Cardiac septum (tissue), 1 donor: Measurements from ENCODE around the gene BBS2. TPM values are rescaled to one million over a fixed set of nuclear protein-coding genes. Genes with fewer than 3 reads are reported as not detected.

ENCODE experiments used
- DNase-seq: peaks from one replicate; pipeline ENCODE4 v3.0.0-alpha.2; 2020; ENCODE audit warnings: low spot score
- intact Hi-C: fragments of 100-400 bp; cut with DNase I; formaldehyde crosslinking; loops from one replicate; pipeline ENCODE4 v1.14.0; 2022
- total RNA-seq: library from RNA; stranded (reverse); fragmentation: NEBNext Ultra II Directional; extraction: Animal tissue kit (Norgen Biotek cat#: 25700); gene quantifications from one replicate; pipeline ENCODE4 v1.2.1, GENCODE V29; 2021
- donor health status: DM: no; HTN: no; CAD: no.

BBS2 gene
- total RNA-seq, 1 donor from 2014 or later: 43.7 TPM

- DNase-seq: no peak
These were observed 71.8 kb downstream of the BBS2 start for GRCh38 chr16:56448005-56448404.

DNA sequence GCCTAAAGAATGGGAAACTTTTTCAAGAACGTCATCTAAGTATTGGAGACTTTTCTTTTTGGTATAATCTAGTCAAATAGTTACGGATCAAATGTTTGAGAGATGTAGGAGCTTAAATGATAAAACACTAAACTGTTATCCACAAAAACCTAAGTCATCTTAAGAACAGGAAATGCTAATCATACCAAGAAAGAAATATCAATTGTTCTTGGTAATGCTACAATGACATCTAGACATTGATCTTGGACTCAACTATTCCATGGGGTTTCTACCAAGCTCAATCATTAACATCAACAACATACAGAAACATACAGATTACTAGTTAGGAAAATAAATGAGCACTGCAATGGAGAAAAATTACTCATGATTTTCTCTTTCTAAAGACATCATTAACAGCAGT, 72.5 kb downstream of the BBS2 start:
- no peak for DNase-seq
- intact Hi-C loops: no loop called here

More at GRCh38 chr16:56448005-56448404, 71.8 kb downstream of the BBS2 start:
- intact Hi-C loops: no loop called here

DNA sequence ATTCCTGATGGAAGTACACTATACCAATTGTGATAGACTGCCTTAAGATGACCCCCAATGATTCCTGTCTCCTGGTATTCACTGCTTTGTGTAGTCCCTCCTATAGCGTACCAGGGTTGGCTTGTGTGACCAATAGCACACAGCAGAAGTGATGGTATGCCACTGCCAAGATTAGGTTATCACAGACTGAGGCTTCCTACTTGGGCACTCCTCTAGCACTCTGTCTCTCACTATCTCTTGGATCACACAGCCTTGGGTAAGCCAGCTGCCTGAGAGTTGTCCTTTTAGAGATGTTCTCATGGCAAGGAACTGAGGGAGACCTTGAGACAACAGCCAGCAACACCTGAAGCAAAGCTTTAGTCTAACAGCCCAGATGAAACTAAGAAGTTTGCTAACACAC, 81.8 kb downstream of the BBS2 start:
- DNase-seq: no peak
- intact Hi-C loops: no loop called here

DNA sequence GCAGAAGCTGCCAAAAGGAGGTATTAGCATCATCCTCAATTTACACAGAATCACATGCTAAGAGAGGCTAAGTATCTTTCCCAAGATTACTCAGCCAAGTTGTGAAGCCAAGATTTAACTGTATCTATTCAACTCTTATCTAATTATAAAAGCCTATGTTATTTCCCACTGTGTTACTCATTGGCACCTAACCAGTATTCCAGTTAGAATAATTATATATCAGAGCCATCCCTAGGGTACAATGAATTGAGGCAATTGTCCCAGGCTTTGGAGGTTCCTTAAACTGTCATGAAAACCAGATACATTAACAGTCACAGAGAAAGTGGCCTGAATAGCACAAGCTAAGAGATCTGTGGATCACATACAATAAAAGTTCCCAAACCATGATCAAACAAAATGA, 83.6 kb downstream of the BBS2 start:
- intact Hi-C loops: no loop called here
- no peak for DNase-seq

Other genes with a start within 250 kb of the BBS2 start
- 79.4 TPM for gene AMFR, start 94.5 kb downstream of the BBS2 start, total RNA-seq
- 66.2 TPM for gene NUDT21, start 68.7 kb downstream of the BBS2 start, total RNA-seq
- gene OGFOD1, start 68.5 kb downstream of the BBS2 start, total RNA-seq: 30.1 TPM
- gene MT4, start 45.0 kb upstream of the BBS2 start, total RNA-seq: not detected
- 3.0 TPM for gene MT3, start 69.5 kb upstream of the BBS2 start, total RNA-seq
- gene MT2A, start 88.6 kb upstream of the BBS2 start, total RNA-seq: 108 TPM
- 36.1 TPM for gene MT1E, start 105.8 kb upstream of the BBS2 start, total RNA-seq
- gene MT1M, start 112.6 kb upstream of the BBS2 start, total RNA-seq: 1.1 TPM
- gene MT1A, start 118.6 kb upstream of the BBS2 start, total RNA-seq: 1.5 TPM
- not detected for gene MT1B, start 131.9 kb upstream of the BBS2 start, total RNA-seq
- gene MT1F, start 137.9 kb upstream of the BBS2 start, total RNA-seq: 2.2 TPM
- 1.2 TPM for gene MT1G, start 148.0 kb upstream of the BBS2 start, total RNA-seq
- gene MT1H, start 149.8 kb upstream of the BBS2 start, total RNA-seq: not detected
- gene MT1X, start 162.4 kb upstream of the BBS2 start, total RNA-seq: 24.6 TPM
- gene NUP93, start 210.1 kb upstream of the BBS2 start, total RNA-seq: 33.4 TPM